A673 (cell line): ENCODE data around the gene WDR43. TPM values are rescaled to one million over a fixed set of nuclear protein-coding genes. Genes with fewer than 3 reads are reported as not detected.

ENCODE experiments used
- BruUV-seq: library from RNA; stranded (reverse); fragments of 400-500 nt; replicated peaks from 2 replicates; lab custom pipeline; 2021; lab: Mats Ljungman, UMichigan
- CTCF ChIA-PET: fragments of 300-600 bp; sonication (Branson Sonifier 250); formaldehyde crosslinking; loops from one replicate; lab custom pipeline; 2022; ENCODE audit warnings: antibody characterized with exemption; lab: Charles Lee
- POLR2A ChIA-PET: fragments of 300-600 bp; sonication (Branson Sonifier 250); formaldehyde crosslinking; loops from one replicate; lab custom pipeline; 2022; ENCODE audit warnings: antibody characterized with exemption; ENCODE audit not compliant: low non-redundant PET; lab: Charles Lee
- DNase-seq: peaks from one replicate; pipeline ENCODE4 v3.0.0-alpha.2; 2015; ENCODE audit warnings: low spot score
- H3K27ac ChIP-seq: fragments of 200-600 bp; sonication (generic); 2 replicates; pipeline ENCODE4 v1.5.1; 2016; ENCODE audit warnings: mixed run types, low read depth, mild to moderate bottlenecking, mixed read lengths, antibody characterized with exemption, low read length; ENCODE audit not compliant: poor library complexity, severe bottlenecking
- H3K27me3 ChIP-seq: fragments of 200-600 bp; sonication (generic); replicated peaks from 2 replicates; pipeline ENCODE4 v1.6.1; 2017; ENCODE audit warnings: mixed run types, low read depth, mild to moderate bottlenecking, mixed read lengths, antibody characterized with exemption, low read length; ENCODE audit not compliant: insufficient read depth, poor library complexity
- H3K36me3 ChIP-seq: fragments of 200-600 bp; sonication (generic); 2 replicates; pipeline ENCODE4 v1.6.1; 2016; ENCODE audit warnings: mixed run types, mild to moderate bottlenecking, mixed read lengths, antibody characterized with exemption, low read length; ENCODE audit not compliant: insufficient read depth, poor library complexity, severe bottlenecking
- H3K4me1 ChIP-seq: fragments of 200-600 bp; sonication (generic); 2 replicates; pipeline ENCODE4 v1.6.1; 2017; ENCODE audit warnings: mixed run types, mild to moderate bottlenecking, mixed read lengths, antibody characterized with exemption, low read length; ENCODE audit not compliant: insufficient read depth, poor library complexity, severe bottlenecking
- H3K4me3 ChIP-seq: fragments of 200-600 bp; sonication (generic); 2 replicates; pipeline ENCODE4 v1.5.1; 2016; ENCODE audit warnings: low read depth, mixed run types, mild to moderate bottlenecking, mixed read lengths, low read length; ENCODE audit not compliant: poor library complexity, severe bottlenecking
- H3K9me3 ChIP-seq: fragments of 200-600 bp; sonication (generic); 2 replicates; pipeline ENCODE4 v1.6.1; 2016; ENCODE audit warnings: mixed run types, low read depth, mild to moderate bottlenecking, mixed read lengths, antibody characterized with exemption, low read length; ENCODE audit not compliant: poor library complexity, severe bottlenecking
- CTCF ChIP-seq: fragments of 300-800, 200-600 bp; sonication (generic); conservative IDR thresholded peaks from 2 replicates; pipeline ENCODE4 v1.5.1; 2017; ENCODE audit warnings: low read depth, mild to moderate bottlenecking, antibody characterized with exemption, low read length, moderate library complexity, mixed read lengths
- EZH2 ChIP-seq: fragments of 200-600 bp; sonication (generic); IDR thresholded peaks from 2 replicates; pipeline ENCODE4 v1.6.1; 2017; ENCODE audit warnings: borderline replicate concordance, low read depth, mild to moderate bottlenecking, mixed read lengths, antibody characterized with exemption, low read length; ENCODE audit not compliant: poor library complexity, severe bottlenecking
- intact Hi-C: fragments of 100-400 bp; cut with micrococcal nuclease; formaldehyde crosslinking; loops from one replicate; pipeline ENCODE4 v1.10.0; 2022; ENCODE audit not compliant: unreplicated experiment
- total RNA-seq: library from RNA; stranded (reverse); gene quantifications from 2 replicates; pipeline ENCODE4 v1.2.3, GENCODE V29; 2021

Gene WDR43
- total RNA-seq, 1 experiment from 2014 or later = 145 TPM

GRCh38 chr2:28962505-28962904, 68.0 kb downstream of the WDR43 start:
- intact Hi-C loops = no loop called here
- CTCF ChIA-PET = no interaction called here
- no peak for TF ChIP-seq EZH2
- no peak for TF ChIP-seq CTCF

GRCh38 chr2:28970464-28971160, 76.1 kb downstream of the WDR43 start:
- H3K4me1 ChIP-seq = no peaks in the 10 kb centered on the region
- no peak for DNase-seq
- no peak overlapping the region for H3K4me3 ChIP-seq
- no TSS peak for BruUV-seq
- no peak for TF ChIP-seq CTCF
- no peak for TF ChIP-seq EZH2
- no peaks in the 10 kb centered on the region for H3K36me3 ChIP-seq
- H3K9me3 ChIP-seq = no peaks in the 10 kb centered on the region
- ChIA-PET POLR2A (no interaction called here), CTCF (no interaction called here)
- no peaks in the 10 kb centered on the region for H3K27me3 ChIP-seq
- no peak overlapping the region for H3K27ac ChIP-seq
- intact Hi-C loops = no loop called here

More at GRCh38 chr2:28962505-28962904, 68.0 kb downstream of the WDR43 start:
- no peak overlapping the region for H3K27ac ChIP-seq
- H3K4me1 ChIP-seq = no peaks in the 10 kb centered on the region
- H3K9me3 ChIP-seq = no peaks in the 10 kb centered on the region
- POLR2A ChIA-PET = no interaction called here
- H3K4me3 ChIP-seq = no peak overlapping the region
- no peaks in the 10 kb centered on the region for H3K36me3 ChIP-seq
- H3K27me3 ChIP-seq = no peaks in the 10 kb centered on the region
- DNase-seq = no peak
- no TSS peak for BruUV-seq

- Histone ChIP-seq H3K4me1 (no peaks in the 10 kb centered on the region), H3K27ac (no peak overlapping the region), H3K9me3 (no peaks in the 10 kb centered on the region), H3K4me3 (no peak overlapping the region), H3K27me3 (no peaks in the 10 kb centered on the region), H3K36me3 (no peaks in the 10 kb centered on the region)
- BruUV-seq = no TSS peak
- ChIA-PET POLR2A (no interaction called here), CTCF (no interaction called here)
- intact Hi-C loops = no loop called here
- no peak for DNase-seq
- TF ChIP-seq CTCF = no peak
- TF ChIP-seq EZH2 = no peak
Observed at GRCh38 chr2:28972778-28973335, 78.4 kb downstream of the WDR43 start.
